Fibroblast of the aortic adventitia (primary cell): ENCODE results near the gene KIAA0513. TPM values are rescaled to one million over a fixed set of nuclear protein-coding genes. Genes with fewer than 3 reads are reported as not detected.

Experiments used
- DNase-seq: peaks from one replicate; pipeline ENCODE4 v3.0.0-alpha.2; 2010; ENCODE audit warnings: low read depth
- H3K4me3 ChIP-seq: 2 replicates; pipeline ENCODE4 v1.5.1; 2011; ENCODE audit warnings: low read depth, mild to moderate bottlenecking, control low read depth, low read length, moderate library complexity
- total RNA-seq: library from RNA; depleted of rRNA; stranded (reverse); fragments of >200 nt; gene quantifications from 2 replicates; pipeline ENCODE4 v1.2.3, GENCODE V29; 2012; ENCODE audit warnings: low replicate concordance
- TF ChIP-seq, protein P1 (sequence below): IDR thresholded peaks from 2 replicates; pipeline ENCODE4 v1.5.1; 2011; ENCODE audit warnings: mild to moderate bottlenecking, low read length, control low read depth, inconsistent platforms; ENCODE audit not compliant: insufficient read depth

The KIAA0513 gene
- total RNA-seq, 1 donor = 28.3 TPM

GRCh38 chr16:85098565-85098964 lies 71.0 kb downstream of the KIAA0513 start:
- TF ChIP-seq, protein P1, sequence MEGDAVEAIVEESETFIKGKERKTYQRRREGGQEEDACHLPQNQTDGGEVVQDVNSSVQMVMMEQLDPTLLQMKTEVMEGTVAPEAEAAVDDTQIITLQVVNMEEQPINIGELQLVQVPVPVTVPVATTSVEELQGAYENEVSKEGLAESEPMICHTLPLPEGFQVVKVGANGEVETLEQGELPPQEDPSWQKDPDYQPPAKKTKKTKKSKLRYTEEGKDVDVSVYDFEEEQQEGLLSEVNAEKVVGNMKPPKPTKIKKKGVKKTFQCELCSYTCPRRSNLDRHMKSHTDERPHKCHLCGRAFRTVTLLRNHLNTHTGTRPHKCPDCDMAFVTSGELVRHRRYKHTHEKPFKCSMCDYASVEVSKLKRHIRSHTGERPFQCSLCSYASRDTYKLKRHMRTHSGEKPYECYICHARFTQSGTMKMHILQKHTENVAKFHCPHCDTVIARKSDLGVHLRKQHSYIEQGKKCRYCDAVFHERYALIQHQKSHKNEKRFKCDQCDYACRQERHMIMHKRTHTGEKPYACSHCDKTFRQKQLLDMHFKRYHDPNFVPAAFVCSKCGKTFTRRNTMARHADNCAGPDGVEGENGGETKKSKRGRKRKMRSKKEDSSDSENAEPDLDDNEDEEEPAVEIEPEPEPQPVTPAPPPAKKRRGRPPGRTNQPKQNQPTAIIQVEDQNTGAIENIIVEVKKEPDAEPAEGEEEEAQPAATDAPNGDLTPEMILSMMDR = no peak
- no peak overlapping the region for H3K4me3 ChIP-seq
- no peak for DNase-seq

- no peak for DNase-seq
- TF ChIP-seq, protein P1 = no peak
- H3K4me3 ChIP-seq = no peak overlapping the region
Measured at GRCh38 chr16:85100265-85100664, 72.7 kb downstream of the KIAA0513 start.

- no peak for DNase-seq
- TF ChIP-seq, protein P1 = no peak
- H3K4me3 ChIP-seq = no peak overlapping the region
Measured at GRCh38 chr16:85101956-85102630, 74.5 kb downstream of the KIAA0513 start.

GRCh38 chr16:85103114-85104079 lies 75.8 kb downstream of the KIAA0513 start:
- TF ChIP-seq, protein P1 = no peak
- no peak for DNase-seq
- H3K4me3 ChIP-seq = no peak overlapping the region

DNA sequence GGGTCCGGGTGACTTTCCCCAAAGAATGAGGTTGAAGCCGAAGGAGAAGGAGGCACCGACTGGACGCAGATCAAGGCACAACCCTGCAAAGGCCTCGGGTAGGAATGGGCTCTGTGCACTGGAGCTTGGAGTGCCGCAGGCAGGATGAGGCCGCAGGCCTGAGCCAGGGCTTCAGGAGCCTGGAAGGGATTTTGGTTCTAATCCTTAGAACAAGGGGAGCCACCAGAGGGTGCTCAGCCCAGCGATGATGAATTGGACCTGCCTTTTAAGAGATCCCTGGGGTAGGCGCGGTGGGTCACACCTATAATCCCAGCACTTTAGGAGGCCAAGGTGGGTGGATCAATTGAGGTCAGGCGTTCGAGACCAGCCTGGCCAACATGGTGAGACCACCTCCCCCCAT lies 76.6 kb downstream of the KIAA0513 start:
- TF ChIP-seq, protein P1 = no peak
- no peak overlapping the region for H3K4me3 ChIP-seq
- DNase-seq = no peak

GRCh38 chr16:85104821-85105391 lies 77.3 kb downstream of the KIAA0513 start:
- H3K4me3 ChIP-seq = no peak overlapping the region
- TF ChIP-seq, protein P1 = no peak
- no peak for DNase-seq
